AG09319 (cell line): Measurements from ENCODE around the gene MFN1.

Experiments used
- DNase-seq: peaks from one replicate; pipeline ENCODE4 v3.0.0-alpha.2; 2010; ENCODE audit warnings: low read depth; ENCODE audit errors: extremely low read depth
- TF ChIP-seq, protein P1 (sequence below): IDR thresholded peaks from 2 replicates; pipeline ENCODE4 v1.5.1; 2011; ENCODE audit warnings: low read depth, mild to moderate bottlenecking, inconsistent platforms, low read length, moderate library complexity

MFN1 gene

DNA sequence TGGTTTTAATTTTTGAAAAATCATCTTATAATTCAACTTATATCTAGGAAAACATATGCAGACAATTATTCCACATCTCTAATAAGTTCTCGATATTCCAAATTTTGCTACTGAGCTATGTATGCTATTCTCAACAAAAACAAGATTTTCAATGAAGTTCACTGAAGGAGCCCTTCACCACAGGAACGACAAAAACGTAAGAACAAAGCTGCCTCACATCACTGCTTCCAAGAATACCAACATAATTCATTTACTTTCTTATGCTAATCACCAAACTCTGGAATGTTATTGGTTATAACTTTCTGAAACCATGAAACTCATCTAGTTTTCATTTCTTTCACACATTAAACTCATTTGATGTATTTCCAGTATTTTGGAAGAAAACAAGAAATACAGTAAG is 54.1 kb downstream of the MFN1 start:
- no peak for DNase-seq
- TF ChIP-seq, protein P1, sequence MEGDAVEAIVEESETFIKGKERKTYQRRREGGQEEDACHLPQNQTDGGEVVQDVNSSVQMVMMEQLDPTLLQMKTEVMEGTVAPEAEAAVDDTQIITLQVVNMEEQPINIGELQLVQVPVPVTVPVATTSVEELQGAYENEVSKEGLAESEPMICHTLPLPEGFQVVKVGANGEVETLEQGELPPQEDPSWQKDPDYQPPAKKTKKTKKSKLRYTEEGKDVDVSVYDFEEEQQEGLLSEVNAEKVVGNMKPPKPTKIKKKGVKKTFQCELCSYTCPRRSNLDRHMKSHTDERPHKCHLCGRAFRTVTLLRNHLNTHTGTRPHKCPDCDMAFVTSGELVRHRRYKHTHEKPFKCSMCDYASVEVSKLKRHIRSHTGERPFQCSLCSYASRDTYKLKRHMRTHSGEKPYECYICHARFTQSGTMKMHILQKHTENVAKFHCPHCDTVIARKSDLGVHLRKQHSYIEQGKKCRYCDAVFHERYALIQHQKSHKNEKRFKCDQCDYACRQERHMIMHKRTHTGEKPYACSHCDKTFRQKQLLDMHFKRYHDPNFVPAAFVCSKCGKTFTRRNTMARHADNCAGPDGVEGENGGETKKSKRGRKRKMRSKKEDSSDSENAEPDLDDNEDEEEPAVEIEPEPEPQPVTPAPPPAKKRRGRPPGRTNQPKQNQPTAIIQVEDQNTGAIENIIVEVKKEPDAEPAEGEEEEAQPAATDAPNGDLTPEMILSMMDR = no peak

DNA sequence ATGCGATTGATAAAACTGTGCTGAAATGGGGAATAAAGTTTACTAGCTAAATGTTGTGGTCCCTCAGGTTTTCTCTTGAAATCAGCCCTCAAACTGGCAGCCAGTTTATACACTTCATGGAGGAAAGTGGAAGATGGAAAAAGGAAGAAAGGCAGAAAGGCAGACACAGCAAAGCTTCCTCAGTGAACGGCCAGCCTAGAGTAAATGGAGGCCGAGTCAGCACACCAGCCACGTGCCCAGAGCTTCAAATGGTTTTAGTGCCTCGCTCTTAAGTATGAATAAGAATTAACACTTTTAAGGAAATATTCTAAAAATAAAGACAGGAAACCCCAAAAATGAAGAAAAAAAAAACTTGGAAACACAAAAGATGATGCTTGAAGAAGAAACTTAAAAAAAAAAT is 55.5 kb downstream of the MFN1 start:
- TF ChIP-seq, protein P1 = no peak
- no peak for DNase-seq

DNA sequence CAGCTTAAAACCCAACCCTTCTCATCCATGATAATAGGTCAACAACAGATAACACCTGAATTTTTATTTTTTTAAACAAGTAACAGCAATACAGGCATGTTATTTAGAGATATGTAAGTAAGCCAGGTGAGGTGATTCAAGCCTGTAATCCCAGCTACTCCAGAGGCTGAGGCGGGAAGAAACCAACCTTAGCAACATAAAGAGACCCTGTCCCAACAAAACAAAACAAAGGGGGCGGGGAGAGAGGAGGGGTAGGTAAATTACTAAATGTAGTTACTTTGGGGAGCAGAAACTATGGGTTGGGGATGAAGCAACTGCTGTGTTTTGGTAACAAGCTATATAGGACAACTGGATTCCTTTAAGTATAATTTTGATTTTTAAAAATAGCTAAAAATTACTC is 56.8 kb downstream of the MFN1 start:
- TF ChIP-seq, protein P1 = no peak
- DNase-seq = no peak

DNA sequence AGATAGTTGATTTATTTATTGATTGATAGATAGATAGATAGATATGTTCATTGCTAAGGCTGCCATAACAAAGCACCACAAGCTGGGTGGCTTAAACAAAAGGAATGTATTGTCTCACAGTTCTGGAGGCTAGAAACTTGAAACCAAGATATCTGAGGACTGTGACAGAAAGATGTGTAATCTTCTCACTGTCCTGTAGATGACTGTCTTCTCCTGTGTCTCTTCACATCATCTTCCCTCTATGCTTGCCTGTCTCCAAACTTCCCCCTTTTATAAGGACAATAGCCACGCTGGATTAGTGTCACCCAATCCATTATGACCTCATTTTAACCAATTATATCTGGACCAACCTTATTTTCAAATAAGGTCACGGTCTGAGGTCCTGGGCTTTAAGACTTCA is 62.8 kb downstream of the MFN1 start:
- TF ChIP-seq, protein P1 = no peak
- DNase-seq = no peak

DNA sequence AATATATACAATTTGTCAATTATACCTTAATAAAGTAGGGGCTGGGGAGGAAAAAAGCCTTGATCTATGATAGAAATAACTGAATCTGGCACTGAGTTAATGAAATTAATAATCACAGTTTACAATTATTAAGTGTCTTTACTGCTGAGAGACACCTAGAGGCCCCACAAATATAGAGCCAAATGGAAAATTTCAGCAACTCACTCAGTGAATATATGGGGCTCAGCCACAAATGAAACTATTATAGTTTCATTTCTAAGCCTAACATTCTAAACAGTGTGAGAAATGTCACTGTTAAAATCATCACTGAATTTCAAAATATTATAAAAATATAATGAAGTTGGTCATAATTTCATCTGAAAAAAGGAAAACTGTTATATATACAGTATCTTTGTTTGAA is 63.5 kb downstream of the MFN1 start:
- TF ChIP-seq, protein P1 = no peak
- no peak for DNase-seq

DNA sequence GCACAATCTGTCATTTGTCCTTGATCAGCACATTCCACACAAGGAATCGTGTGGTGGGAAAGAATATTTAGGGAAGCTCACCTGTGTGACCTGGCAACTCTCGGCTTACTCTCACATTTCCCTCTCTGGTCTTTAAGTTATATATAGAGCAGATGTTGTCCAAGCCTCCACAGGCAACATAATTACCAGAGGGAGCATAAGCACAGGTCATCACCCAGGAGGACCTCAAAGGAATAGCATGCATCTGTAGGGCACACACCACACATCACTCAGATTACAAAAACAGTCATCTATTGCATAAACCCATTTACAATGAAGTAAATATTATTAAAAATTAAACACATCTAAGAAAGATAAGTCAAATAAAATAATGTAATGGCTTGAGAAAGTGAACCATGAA is 67.3 kb downstream of the MFN1 start:
- no peak for DNase-seq
- TF ChIP-seq, protein P1 = no peak

DNA sequence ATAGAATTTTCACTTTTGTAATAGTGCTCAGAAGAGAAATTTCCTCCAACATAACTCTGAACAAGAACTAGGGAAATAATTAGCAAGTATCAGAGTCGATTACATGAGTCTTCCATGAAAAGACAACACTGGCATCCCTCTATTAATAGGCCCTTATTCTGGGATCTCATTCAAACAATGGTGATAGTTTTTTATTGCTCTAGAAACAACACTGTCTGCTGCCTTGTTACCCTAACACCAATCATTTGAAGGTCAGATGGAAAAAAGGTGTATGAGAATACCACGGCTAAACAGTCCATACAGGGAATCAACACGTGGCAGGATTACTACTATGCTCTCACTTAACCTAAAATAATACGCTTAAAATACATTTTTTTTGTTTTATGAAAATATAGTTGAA is 67.9 kb downstream of the MFN1 start:
- TF ChIP-seq, protein P1 = no peak
- no peak for DNase-seq

DNA sequence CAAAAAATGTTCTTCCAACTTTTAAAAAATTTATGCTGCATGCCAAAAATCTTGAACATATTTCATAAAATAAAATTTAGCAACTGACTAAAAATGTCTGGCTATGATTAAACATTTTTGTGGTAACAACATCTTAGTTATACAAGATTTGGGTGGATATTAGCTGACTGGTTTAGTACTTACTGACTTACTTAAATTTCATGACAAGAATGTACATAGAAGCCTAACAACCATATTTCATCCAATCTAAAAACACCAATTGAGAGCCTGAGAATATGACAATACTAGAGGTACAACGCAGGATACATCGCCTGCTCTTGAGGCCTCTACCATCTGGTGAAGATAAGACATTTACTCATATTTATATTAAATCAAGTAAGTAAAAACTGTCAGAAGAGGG is 69.2 kb downstream of the MFN1 start:
- TF ChIP-seq, protein P1 = no peak
- DNase-seq = peak; percentile 1
